Measurements from ENCODE around the gene ATP2B3. TPM values are rescaled to one million over a fixed set of nuclear protein-coding genes. Genes with fewer than 3 reads are reported as not detected.
"Not testable (repeated sequence)": the region's sequence is repeated elsewhere in the genome, so short reads cannot be mapped to it uniquely, and the experiment has no call there.

ATP2B3 gene
- polyA plus RNA-seq, 1 donor (not counting 4 experiments of a cell fraction or from before 2014, with no cell fraction given) = not detected

DNA sequence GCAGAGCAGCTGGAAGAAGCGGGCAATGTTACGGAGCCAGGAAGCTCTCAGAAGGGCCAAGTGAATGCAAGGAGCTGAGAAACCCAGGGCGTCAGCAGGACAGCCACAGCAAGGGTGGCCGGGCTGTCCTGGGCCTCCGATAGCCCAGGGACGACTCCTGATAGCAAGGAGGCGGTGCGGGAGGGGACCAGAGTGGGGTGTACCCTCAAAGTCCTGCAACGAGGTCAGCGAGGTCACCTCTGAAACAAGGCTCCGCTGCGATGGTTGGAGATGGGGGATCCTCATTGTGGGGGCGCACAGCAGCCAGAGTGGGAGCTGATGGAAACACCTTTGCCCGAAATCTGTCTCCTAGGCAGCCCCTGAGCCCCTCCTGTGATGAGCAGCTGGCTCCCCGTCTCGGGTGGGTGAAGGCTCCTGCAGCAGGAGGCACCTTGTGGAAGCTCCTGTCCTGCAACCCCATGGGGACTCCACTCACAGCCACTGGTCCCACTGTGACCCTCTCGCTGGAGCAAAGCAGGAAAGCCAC is 85.8 kb downstream of the ATP2B3 start:
- Histone ChIP-seq H3K27ac (ENCODE audit: control insufficient read depth, insufficient read depth, low read length) (no peak overlapping the region), H3K9ac (ENCODE audit: control insufficient read depth, extremely low read depth, insufficient read depth, low read length) (no peak overlapping the region), H3K36me3 (ENCODE audit: control insufficient read depth in 2 of 2, extremely low read depth in 1 of 2, insufficient read depth in 2 of 2, low read length in 2 of 2) (no peaks in the 10 kb centered on the region), H3K9me3 (ENCODE audit: control insufficient read depth, low read depth, low read length) (no peaks in the 10 kb centered on the region), H3K9me1 (ENCODE audit: control insufficient read depth, extremely low read depth, insufficient read depth, low read length) (no peaks in the 10 kb centered on the region), H3K27me3 (ENCODE audit: control insufficient read depth, extremely low read depth, insufficient read depth, low read length) (no peaks in the 10 kb centered on the region), H2AFZ (ENCODE audit: control insufficient read depth, low read length) (no peak overlapping the region), H3K4me3 (ENCODE audit: control insufficient read depth in 2 of 3, extremely low read depth in 1 of 3, insufficient read depth in 2 of 3, low read depth in 1 of 3, low read length in 3 of 3) (no peak overlapping the region), H3K4me1 (ENCODE audit: control insufficient read depth, extremely low read depth, insufficient read depth, low read length) (peaks cover 12% of the 10 kb centered on the region), H3K79me2 (ENCODE audit: control insufficient read depth, insufficient read depth, low read length) (peaks cover 3% of the 10 kb centered on the region), H3K4me2 (ENCODE audit: control insufficient read depth, extremely low read depth, insufficient read depth, low read depth, low read length) (no peak overlapping the region), H4K20me1 (ENCODE audit: control insufficient read depth, extremely low read depth, insufficient read depth, low read length) (no peaks in the 10 kb centered on the region)
- no peak for TF ChIP-seq EZH2 (IDR thresholded peaks at IDR 0.05; ENCODE audit: low read length)
- TF ChIP-seq, protein P1, sequence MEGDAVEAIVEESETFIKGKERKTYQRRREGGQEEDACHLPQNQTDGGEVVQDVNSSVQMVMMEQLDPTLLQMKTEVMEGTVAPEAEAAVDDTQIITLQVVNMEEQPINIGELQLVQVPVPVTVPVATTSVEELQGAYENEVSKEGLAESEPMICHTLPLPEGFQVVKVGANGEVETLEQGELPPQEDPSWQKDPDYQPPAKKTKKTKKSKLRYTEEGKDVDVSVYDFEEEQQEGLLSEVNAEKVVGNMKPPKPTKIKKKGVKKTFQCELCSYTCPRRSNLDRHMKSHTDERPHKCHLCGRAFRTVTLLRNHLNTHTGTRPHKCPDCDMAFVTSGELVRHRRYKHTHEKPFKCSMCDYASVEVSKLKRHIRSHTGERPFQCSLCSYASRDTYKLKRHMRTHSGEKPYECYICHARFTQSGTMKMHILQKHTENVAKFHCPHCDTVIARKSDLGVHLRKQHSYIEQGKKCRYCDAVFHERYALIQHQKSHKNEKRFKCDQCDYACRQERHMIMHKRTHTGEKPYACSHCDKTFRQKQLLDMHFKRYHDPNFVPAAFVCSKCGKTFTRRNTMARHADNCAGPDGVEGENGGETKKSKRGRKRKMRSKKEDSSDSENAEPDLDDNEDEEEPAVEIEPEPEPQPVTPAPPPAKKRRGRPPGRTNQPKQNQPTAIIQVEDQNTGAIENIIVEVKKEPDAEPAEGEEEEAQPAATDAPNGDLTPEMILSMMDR (optimal IDR thresholded peaks at IDR 0.05 in 1 of 3, IDR thresholded peaks at IDR 0.05 in 1 of 3, conservative IDR thresholded peaks at IDR 0.05 in 1 of 3; ENCODE audit: extremely low read depth in 1 of 3, insufficient read depth in 2 of 3, low read length in 3 of 3) = no peak
- DNase-seq (ENCODE audit: low read depth, low spot score) (no peak), FAIRE-seq (no peak)
- dilution Hi-C loops (cut with MboI; ENCODE audit: extremely low pct_ligation_motif_present, low sequenced_read_pairs) = no loop called here

DNA sequence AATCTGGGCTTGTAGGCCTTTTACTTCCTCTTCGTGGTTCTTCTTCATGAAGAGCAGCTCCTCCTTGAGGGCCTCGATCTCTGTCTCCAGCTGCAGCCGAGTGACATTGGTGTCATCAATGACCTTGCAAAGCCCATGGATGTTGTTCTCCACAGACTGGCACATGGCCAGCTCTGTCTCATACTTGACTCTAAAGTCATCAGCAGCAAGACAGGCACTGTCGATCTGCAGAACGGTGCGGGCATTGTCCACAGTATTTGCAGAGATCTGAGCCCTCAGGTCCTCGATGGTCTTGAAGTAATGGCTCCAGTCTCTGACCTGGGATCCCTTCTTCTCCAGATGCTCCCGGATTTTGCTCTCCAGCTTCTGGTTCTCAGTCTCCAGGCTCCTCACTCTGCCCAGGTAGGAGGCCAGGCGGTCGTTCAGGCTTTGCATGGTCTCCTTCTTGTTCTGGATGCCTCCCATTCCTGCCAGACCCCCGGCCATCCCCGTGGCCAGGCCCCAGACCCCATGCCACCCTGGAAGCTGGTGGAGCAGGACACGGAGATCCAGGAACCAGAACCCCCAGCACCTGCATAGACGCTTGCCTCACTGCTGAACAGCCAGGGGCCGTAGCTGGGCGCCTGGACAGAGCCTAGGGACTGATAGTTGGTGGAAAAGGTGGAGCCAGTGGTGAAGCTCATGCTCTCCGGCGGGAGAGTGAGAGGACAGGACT is 87.4 kb downstream of the ATP2B3 start:
- H3K9me3 ChIP-seq (ENCODE audit: control insufficient read depth, low read depth, low read length); H3K27ac ChIP-seq (ENCODE audit: control insufficient read depth, insufficient read depth, low read length); H2AFZ ChIP-seq (ENCODE audit: control insufficient read depth, low read length); dilution Hi-C loops (cut with MboI; ENCODE audit: extremely low pct_ligation_motif_present, low sequenced_read_pairs); H3K79me2 ChIP-seq (ENCODE audit: control insufficient read depth, insufficient read depth, low read length); H3K9ac ChIP-seq (ENCODE audit: control insufficient read depth, extremely low read depth, insufficient read depth, low read length); H4K20me1 ChIP-seq (ENCODE audit: control insufficient read depth, extremely low read depth, insufficient read depth, low read length); H3K27me3 ChIP-seq (ENCODE audit: control insufficient read depth, extremely low read depth, insufficient read depth, low read length); FAIRE-seq; H3K4me2 ChIP-seq (ENCODE audit: control insufficient read depth, extremely low read depth, insufficient read depth, low read depth, low read length); DNase-seq (ENCODE audit: low read depth, low spot score); H3K36me3 ChIP-seq (ENCODE audit: control insufficient read depth in 2 of 2, extremely low read depth in 1 of 2, insufficient read depth in 2 of 2, low read length in 2 of 2); H3K9me1 ChIP-seq (ENCODE audit: control insufficient read depth, extremely low read depth, insufficient read depth, low read length); H3K4me3 ChIP-seq (ENCODE audit: control insufficient read depth in 2 of 3, extremely low read depth in 1 of 3, insufficient read depth in 2 of 3, low read depth in 1 of 3, low read length in 3 of 3): not testable (repeated sequence)
- peaks cover 12% of the 10 kb centered on the region for H3K4me1 ChIP-seq (ENCODE audit: control insufficient read depth, extremely low read depth, insufficient read depth, low read length)

Data from keratinocyte (primary cell).